MM.1S (cell line): ENCODE data around the gene GRK1.

Experiments
- DNase-seq: peaks from one replicate; pipeline ENCODE4 v3.0.0-alpha.2; 2015
- H2AFZ ChIP-seq: fragments of 300-600 bp; sonication (generic); 2 replicates; pipeline ENCODE4 v1.6.0; 2016; ENCODE audit warnings: antibody characterized with exemption, low read length
- H3F3A ChIP-seq: fragments of 300-600 bp; sonication (generic); 2 replicates; pipeline ENCODE4 v1.6.1; 2016; ENCODE audit warnings: mild to moderate bottlenecking, antibody characterized with exemption, low read length, moderate library complexity, mixed read lengths; ENCODE audit not compliant: insufficient read depth
- H3K27ac ChIP-seq: fragments of 300-600 bp; sonication (generic); 2 replicates; pipeline ENCODE4 v1.5.1; 2016; ENCODE audit warnings: mild to moderate bottlenecking, low read length
- H3K27me3 ChIP-seq: fragments of 300-600 bp; sonication (generic); replicated peaks from 2 replicates; pipeline ENCODE4 v1.6.0; 2016; ENCODE audit warnings: low read length; ENCODE audit not compliant: insufficient read depth
- H3K36me3 ChIP-seq: fragments of 300-600 bp; sonication (generic); replicated peaks from 2 replicates; pipeline ENCODE4 v1.6.1; 2016; ENCODE audit warnings: mild to moderate bottlenecking, low read length, mixed read lengths; ENCODE audit not compliant: insufficient read depth
- H3K4me1 ChIP-seq: fragments of 300-600 bp; sonication (generic); 2 replicates; pipeline ENCODE4 v1.6.1; 2016; ENCODE audit warnings: low read length, mixed read lengths
- H3K4me2 ChIP-seq: fragments of 300-600 bp; sonication (generic); 2 replicates; pipeline ENCODE4 v1.6.0; 2016; ENCODE audit warnings: low read depth, low read length
- H3K4me3 ChIP-seq: fragments of 300-600 bp; sonication (generic); 2 replicates; pipeline ENCODE4 v1.5.1; 2016; ENCODE audit warnings: low read length, mixed read lengths
- H3K79me2 ChIP-seq: fragments of 300-600 bp; sonication (generic); 2 replicates; pipeline ENCODE4 v1.6.1; 2016; ENCODE audit warnings: mixed run types, low read length, mixed read lengths
- H3K9ac ChIP-seq: fragments of 300-600 bp; sonication (generic); 2 replicates; pipeline ENCODE4 v1.6.1; 2016; ENCODE audit warnings: low read length, mixed read lengths
- H3K9me2 ChIP-seq: fragments of 300-600 bp; sonication (generic); replicated peaks from 2 replicates; pipeline ENCODE4 v1.6.1; 2016; ENCODE audit warnings: mild to moderate bottlenecking, low read length, mixed read lengths; ENCODE audit not compliant: insufficient read depth
- H3K9me3 ChIP-seq: fragments of 300-600 bp; sonication (generic); replicated peaks from 2 replicates; pipeline ENCODE4 v1.6.1; 2016; ENCODE audit warnings: mild to moderate bottlenecking, low read length, mixed read lengths; ENCODE audit not compliant: insufficient read depth
- H4K20me1 ChIP-seq: fragments of 300-600 bp; sonication (generic); 2 replicates; pipeline ENCODE4 v1.6.1; 2016; ENCODE audit warnings: mild to moderate bottlenecking, low read length, moderate library complexity, mixed read lengths; ENCODE audit not compliant: insufficient read depth
- CTCF ChIP-seq: fragments of 300-600 bp; sonication (generic); IDR thresholded peaks from 2 replicates; pipeline ENCODE4 v1.5.1; 2016; ENCODE audit warnings: antibody characterized with exemption, low read length, mixed read lengths
- EZH2 ChIP-seq: fragments of 300-600 bp; sonication (generic); optimal IDR thresholded peaks from 2 replicates; pipeline ENCODE3; 2017; ENCODE audit warnings: low read depth, mild to moderate bottlenecking, antibody characterized with exemption, low read length, mixed read lengths
- EZH2phosphoT487 ChIP-seq: fragments of 300-600 bp; sonication (generic); IDR thresholded peaks from 2 replicates; pipeline ENCODE4 v1.6.1; 2018; ENCODE audit warnings: antibody characterized with exemption, low read length

GRK1 gene

GRCh38 chr13:113669231-113669754 is 2.3 kb downstream of the GRK1 start:
- H3K79me2 ChIP-seq, result no peaks in the 10 kb centered on the region
- no peaks in the 10 kb centered on the region for H3K36me3 ChIP-seq
- H3K9me3 ChIP-seq, result no peaks in the 10 kb centered on the region
- no peak overlapping the region for H2AFZ ChIP-seq
- no peak for DNase-seq
- H3K4me1 ChIP-seq, result no peaks in the 10 kb centered on the region
- no peak overlapping the region for H3K9ac ChIP-seq
- H3K4me2 ChIP-seq, result no peak overlapping the region
- peaks cover 23% of the 10 kb centered on the region for H3K27me3 ChIP-seq
- H3K27ac ChIP-seq, result no peak overlapping the region
- H3F3A ChIP-seq, result peaks cover 7% of the 10 kb centered on the region; the same call in 1 of the 2 replicates
- no peaks in the 10 kb centered on the region for H4K20me1 ChIP-seq
- no peak overlapping the region for H3K4me3 ChIP-seq
- TF ChIP-seq CTCF (no peak), EZH2phosphoT487 (no peak)
- H3K9me2 ChIP-seq, result no peaks in the 10 kb centered on the region

- no peaks in the 10 kb centered on the region for H3K79me2 ChIP-seq
- no peaks in the 10 kb centered on the region for H3K9me2 ChIP-seq
- no peak overlapping the region for H3K9ac ChIP-seq
- peaks cover 23% of the 10 kb centered on the region for H3K27me3 ChIP-seq
- no peak for DNase-seq
- no peaks in the 10 kb centered on the region for H3K36me3 ChIP-seq
- H4K20me1 ChIP-seq, result no peaks in the 10 kb centered on the region
- H3K4me2 ChIP-seq, result no peak overlapping the region
- H3K4me1 ChIP-seq, result no peaks in the 10 kb centered on the region
- H3K9me3 ChIP-seq, result no peaks in the 10 kb centered on the region
- no peak overlapping the region for H3K27ac ChIP-seq
- no peak overlapping the region for H3K4me3 ChIP-seq
- peaks cover 7% of the 10 kb centered on the region; the same call in 1 of the 2 replicates for H3F3A ChIP-seq
- no peak overlapping the region for H2AFZ ChIP-seq
- TF ChIP-seq EZH2, result no peak
- no peak for TF ChIP-seq EZH2phosphoT487
- TF ChIP-seq CTCF, result no peak
Observed at GRCh38 chr13:113669755-113670341, 2.8 kb downstream of the GRK1 start.

- no peak overlapping the region for H3K4me3 ChIP-seq
- no peaks in the 10 kb centered on the region for H3K4me1 ChIP-seq
- DNase-seq, result no peak
- no peak overlapping the region for H3K9ac ChIP-seq
- no peaks in the 10 kb centered on the region for H3K9me2 ChIP-seq
- H3K36me3 ChIP-seq, result no peaks in the 10 kb centered on the region
- no peaks in the 10 kb centered on the region for H3K79me2 ChIP-seq
- no peaks in the 10 kb centered on the region for H4K20me1 ChIP-seq
- H3K4me2 ChIP-seq, result no peak overlapping the region
- peaks cover 23% of the 10 kb centered on the region for H3K27me3 ChIP-seq
- H3F3A ChIP-seq, result peaks cover 2% of the 10 kb centered on the region; the same call in 1 of the 2 replicates
- no peak overlapping the region for H3K27ac ChIP-seq
- no peak for TF ChIP-seq EZH2
- no peak for TF ChIP-seq CTCF
- no peak overlapping the region for H2AFZ ChIP-seq
- H3K9me3 ChIP-seq, result no peaks in the 10 kb centered on the region
Observed at GRCh38 chr13:113670541-113670940, 3.5 kb downstream of the GRK1 start.
